GM19025 (cell line): Measurements from ENCODE around the gene STRIP2.
"Not testable (repeated sequence)": the region's sequence is repeated elsewhere in the genome, so short reads cannot be mapped to it uniquely, and the experiment has no call there.

Experiments used
- ATAC-seq: cut with Tn5 transposase; IDR thresholded peaks from one replicate; pipeline ENCODE4 v1.9.1; 2021; ENCODE audit warnings: mild to moderate bottlenecking, low read depth, moderate library complexity; ENCODE audit not compliant: unreplicated experiment

Gene STRIP2

DNA sequence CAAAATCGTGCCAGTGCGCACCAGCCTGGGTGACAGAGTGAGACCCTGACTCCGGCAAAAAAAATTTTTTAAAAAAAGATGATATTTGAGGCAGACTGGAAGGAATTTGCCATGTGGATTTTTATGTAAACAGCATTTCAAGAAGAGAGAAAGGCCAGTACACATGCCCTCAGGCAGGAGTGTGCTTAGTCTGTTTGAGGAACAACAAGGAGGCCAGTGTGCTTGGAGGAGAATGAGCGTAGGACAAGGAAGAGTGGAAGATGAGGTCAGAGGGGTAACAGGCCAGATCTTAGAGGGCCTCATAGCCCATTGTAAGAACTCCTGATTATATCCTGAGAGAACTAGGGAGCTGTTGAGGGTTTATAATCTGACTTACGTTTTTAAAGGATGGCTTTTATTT lies 17.2 kb upstream of the STRIP2 start:
- no peak for ATAC-seq

DNA sequence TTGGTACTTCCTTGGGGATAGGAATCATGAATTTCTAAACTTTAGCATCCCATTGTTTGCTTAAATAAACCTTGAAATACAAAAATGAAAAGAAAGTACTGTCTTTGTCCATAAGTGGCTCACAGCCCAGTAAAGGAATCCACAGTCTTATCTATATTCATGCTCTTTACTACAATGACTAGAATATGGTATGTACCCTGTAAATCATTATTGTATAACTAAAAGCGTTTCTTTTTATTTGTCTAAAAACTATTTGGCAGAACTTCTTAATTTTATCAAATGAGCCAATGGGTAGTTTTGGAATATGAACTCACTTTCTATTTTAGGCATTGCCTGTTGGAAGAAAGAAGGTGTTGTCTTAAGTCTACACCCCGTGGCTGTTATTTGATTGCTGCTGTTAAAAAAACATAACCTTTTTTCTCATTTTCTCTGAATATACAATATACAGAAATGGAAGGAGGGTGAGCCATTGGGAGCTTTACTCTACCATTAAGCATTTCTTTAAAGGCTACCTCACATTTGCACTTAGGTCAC lies 12.4 kb upstream of the STRIP2 start:
- no peak for ATAC-seq

DNA sequence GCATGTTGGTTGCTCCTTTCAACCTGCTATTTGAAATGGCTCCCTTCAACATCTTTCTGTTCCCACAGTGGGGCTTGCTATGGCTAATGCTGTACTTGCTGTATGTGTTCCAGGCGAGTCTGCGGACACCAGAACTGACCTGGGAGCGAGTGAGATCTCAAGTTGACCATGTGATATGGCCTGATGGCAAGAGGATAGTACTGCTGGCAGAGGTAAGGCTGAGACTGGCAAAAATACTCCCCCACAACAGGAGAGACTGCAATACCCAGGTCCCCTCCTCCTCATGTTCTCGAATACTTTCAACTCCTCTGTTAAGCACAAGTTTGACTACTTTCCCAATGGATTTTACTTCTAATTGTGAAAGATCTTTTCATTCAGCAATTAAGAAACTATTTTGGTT lies 11.5 kb upstream of the STRIP2 start:
- ATAC-seq, result no peak

DNA sequence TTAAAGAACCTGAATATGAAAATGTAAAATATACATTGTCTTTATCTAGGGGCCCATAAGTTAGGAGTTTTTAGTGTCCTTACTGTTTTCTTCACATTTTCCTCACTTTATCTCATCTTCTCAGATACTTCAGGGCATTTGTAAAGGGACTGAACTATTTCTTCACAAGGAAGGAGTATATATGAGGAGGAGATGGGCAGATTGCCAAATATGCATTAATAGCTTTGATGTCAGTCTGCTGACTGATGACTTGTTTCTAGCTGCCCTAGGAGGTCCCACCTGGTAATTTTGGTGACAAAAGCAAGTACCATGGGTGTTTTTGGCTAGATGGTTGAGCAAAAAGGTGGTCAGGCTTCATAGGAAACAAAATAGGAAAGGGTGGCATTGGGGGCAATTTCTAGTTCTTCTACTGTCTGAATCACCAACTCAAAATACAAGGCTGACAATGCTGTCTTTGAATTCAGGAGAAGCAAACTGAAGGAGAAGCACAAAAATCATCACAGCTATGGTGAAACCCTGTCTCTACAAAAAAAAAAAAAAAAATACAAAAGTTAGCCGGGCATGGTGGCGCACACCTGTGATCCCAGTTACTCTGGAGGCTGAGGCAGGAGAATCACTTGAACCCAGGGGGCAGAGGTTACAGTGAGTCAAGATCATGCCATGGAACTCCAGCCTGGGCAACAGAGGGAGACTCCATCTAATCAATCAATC lies 10.4 kb upstream of the STRIP2 start:
- ATAC-seq, result no peak

DNA sequence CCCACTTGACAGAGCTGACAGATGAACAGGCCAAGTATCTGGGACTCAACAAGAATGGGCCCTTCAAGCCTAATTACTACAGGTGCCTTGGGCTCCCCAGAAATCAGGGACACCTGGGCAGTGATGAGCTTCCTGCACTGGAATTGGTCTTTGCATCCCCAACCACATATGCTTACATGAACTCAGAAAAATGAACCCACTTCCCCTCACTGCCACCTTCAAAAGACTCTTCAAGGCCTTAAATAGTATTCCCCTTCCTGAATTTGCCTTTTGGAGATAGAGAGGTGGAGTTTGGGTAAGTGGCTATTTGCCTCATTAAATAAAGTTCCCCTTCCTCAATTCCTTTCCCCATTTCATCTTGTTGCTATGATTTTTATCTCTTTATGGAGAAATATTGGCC lies 7.8 kb upstream of the STRIP2 start:
- ATAC-seq, result no peak

DNA sequence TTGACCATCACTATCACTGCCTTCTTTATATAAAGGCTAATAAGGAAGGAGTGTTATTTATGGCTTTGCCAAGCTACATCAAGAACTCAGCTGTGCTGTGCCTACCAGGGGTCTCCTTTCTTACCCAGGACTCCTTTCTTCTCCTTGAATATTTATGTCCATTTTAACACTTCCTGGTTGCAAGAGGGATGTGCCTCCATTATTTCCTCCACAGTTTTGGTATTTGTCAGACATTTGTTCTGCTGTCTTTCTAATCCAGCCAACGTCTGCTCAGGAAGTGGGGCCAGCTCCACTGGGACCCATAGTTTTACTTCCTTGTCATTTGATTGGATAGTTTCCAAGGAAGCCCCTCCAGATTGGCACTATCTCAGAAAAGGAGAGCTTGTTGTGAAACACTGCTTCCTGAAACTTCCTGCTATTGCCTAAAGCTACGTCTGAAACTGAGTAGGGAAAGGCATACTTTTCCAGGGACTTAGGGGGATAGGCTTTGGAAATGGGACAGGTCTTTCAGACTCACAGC lies 6.6 kb upstream of the STRIP2 start:
- ATAC-seq, result no peak

DNA sequence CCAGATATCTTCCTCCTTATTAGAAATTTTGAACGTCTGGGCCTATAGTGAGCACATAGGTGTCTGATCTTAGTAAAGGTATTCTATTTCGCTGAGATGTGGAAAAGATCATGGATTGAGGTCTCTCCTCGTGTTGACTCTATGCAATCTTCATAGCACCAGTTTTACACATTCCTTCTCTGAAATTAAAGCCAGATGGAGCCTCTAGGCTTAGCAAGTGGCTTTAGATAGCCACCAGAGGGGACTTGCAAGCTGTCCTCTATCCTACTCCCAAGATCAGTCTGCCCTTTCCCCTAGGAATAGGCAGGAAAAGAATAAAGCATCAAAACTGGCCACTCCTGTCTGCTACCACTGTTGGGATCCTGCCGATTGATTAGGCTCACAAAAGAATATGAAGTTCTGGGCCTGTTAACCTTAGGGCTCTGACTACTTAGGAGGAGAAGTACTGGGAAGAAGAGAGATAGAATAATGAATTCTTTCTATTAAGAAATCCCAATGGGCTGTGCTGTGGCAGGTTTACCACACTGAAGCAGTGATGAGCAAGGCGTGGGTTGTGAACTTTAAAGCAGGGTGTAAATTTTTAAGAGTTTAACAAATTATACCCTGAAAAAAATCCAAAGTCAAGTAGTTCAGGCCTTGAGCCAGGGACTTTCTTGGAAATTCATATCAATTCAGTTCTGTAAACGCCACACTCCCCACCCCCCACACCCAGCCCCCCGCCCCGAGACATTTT lies 2.2 kb upstream of the STRIP2 start:
- no peak for ATAC-seq

DNA sequence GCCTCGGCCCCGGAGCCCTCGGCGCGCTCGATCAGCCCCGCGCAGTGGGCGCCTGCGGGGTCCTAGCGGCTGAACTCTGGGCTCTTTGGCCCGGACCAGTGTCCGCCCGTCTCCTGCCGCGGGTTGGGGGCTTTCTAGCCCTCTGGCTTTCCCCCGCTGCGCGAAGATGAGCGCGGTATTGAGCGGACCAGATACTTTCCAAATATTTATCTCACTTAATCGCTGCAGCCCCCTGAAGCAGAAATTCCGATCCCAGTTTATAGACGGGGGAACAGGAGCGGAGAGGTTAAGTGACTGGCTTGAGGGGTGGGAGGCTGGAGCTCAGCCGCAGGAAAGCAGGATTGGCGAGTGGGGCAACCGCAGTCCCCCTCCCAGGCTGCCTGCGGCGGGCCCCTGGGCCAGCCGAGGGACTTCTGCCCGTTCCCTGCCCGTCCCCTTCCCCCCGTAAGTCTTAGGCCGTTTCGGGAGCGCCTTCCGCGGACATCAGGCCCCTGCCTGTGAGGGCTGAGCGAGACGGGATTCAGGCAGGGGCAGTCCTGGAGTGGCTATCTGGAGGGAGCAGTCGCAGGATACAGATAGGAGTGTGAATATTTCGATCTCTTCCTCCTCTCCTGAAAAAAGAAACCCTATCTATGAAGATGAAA lies 565 bp downstream of the STRIP2 start:
- ATAC-seq, result no peak

DNA sequence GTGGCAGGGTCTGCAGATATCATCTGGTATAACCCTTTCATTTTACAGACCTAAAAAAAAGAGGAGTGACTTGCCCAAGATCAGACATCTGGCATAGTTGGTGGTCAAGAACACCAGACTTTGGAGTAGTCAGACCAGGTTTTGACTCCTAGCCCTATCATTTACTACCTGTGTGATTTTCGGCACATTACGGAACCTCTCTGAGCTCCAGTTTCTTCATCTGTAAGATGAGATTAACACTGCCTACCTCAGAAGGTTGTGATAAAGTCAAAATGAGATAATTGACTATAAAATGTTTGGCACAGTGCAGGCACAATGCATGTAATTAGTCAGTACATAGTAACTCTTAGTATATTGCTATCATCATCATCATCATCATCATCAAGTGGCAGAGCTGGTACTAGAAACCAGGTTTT lies 1.2 kb downstream of the STRIP2 start:
- ATAC-seq, result no peak

DNA sequence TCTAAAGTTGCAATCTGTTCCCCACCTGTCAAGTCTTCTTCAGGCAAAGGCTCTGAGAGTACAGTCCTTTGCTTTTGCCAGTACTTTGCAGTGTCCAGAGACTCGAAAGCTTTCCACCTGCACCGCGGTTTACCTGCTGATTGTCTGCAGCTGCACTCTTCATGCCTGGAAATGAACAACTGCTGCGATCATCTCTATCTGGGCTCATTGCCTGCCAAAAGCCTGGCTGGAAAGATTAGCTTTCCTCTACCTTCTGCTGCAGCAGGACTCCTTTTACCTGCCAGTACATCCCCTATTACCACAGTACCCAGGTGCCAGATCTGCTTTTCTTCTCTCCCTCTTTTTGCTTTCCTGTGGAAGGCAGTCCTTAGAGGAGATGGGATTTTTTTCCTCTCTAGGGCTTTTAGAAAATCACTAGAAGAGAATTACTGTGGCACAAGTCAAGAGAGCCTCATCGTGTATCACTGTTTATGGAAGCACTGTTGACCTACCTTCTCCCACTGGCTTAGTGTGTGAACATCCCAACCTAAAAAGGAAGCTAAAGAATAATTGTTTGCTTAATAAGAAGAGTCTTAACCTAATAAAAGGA lies 2.2 kb downstream of the STRIP2 start:
- no peak for ATAC-seq

DNA sequence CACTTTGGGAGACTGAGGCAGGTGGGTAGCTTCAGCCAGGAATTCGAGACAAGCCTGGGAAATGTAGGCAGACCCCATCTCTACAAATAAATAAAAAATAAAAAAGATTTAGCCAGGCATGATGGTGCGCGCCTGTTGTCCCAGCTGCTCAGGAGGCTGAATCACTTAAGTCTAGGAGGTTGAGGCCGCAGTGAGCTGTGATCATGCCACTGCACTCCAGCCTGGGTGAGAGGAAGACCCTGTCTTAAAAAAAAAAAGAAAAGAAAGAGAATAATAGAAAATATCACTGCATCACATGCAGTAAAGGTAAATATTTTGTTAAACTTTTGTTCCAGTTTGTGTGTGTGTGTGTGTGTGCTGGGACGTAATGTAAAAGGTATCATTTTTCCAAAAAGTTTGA lies 3.0 kb downstream of the STRIP2 start:
- ATAC-seq, result no peak

DNA sequence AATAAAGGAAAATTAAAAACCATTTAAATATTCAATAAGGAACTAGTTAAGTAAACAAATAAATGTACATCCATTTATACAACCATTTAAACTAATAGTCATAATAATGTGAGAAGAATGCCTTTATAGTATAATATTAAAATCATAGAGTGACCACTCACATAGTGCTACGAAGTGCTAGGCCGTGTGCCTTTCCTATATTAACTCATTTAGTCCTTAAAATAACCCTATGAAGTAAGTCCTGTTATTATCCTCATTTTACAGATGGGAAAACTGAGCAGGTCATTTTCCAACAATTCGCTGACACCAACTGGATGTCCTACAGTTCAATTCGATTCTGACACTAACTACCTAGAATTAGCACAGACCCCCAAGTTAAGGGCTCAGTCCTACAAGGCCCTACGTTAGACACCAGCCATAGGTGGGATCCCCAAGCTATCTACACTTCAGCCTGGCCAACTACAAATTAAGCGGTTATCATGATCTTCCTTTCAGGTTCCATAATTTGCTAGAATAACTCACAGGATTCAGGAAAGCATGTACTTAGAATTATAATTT lies 4.1 kb downstream of the STRIP2 start:
- no peak for ATAC-seq

DNA sequence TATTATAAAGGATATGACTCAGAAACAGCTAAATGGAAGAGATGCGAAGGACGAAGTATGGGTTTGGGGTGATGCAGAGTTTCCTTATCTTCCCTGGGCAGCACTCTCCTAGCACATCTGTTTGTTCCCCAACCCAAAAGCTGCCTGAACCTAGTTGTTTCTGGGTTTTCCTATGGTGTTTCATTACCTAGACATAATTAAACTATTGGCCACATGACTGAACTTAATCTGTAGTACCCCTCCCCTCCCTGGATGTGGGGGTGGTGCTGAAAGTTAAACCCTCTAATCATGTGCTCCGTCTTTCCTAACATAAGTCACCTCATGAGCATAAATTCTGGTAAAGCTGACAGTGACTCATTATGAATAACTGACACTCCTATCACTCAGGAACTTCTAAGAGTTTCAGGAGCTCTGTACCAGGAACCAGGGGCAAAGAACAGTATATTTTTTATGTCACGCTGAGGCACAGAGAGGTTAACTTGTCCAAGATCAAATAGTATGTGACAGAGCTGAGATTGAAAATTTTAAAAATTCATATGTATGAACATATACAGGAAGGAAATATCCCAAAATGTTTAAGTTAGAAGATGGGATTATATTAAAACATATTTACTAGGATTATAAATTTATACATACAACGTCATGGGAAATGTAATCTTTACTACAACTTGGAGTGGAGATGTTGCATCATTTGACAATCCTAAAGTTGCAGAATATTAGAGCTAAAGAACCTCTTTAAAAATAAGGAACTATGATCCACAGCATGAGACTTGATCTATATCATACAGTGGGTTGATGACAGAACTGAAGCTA lies 4.8 kb downstream of the STRIP2 start:
- no peak for ATAC-seq

DNA sequence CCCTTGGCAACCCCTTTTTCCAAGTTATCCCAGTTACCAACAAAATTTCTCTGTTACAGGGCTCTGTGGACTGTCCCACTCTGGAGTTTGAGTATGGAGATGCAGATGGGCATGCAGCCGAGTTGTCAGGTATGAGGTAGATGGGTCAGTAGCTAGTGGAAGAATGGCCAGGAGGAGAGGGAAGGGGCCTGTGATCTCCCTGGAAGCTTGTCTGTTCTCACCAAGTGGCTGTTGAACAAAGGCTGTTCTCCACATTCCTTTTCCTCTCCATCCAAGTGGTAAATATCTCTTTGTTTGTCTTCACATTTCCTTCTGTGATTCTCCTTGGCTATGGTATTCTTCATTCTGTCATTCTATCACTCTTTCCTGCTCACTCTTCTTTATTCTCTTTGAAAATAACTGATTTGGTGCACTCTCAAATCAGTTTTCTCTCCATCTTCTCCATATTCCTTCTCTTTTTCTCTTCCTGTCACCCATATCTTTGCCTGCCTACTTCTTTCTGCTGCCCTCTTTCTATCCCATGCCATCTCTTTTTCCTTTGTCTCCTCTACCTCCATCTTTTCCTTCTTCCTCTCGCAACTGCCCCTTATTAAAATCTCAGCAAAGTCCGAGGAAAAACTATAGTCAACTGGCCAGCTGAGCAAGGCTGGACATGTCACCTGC lies 5.9 kb downstream of the STRIP2 start:
- no peak for ATAC-seq

DNA sequence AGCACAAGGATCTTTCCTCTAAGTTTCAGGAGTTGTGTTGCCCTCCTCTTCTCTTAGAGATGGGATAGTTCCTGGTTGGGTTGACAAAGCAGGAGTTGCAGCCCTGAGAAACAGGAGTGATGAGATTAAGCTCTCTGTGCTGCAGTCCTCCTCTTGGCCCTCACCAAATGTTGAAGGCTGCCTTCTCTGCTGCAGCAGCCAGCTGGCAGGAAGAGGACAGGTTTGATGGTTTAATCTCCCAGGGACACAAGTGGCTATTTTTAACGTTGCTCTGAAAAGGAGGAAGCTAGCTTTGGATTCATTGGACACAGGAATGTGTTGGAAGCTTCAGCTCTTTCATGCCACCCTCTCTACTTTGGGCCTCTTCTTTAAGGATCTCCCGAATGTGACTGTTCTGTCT lies 9.4 kb downstream of the STRIP2 start:
- no peak for ATAC-seq

DNA sequence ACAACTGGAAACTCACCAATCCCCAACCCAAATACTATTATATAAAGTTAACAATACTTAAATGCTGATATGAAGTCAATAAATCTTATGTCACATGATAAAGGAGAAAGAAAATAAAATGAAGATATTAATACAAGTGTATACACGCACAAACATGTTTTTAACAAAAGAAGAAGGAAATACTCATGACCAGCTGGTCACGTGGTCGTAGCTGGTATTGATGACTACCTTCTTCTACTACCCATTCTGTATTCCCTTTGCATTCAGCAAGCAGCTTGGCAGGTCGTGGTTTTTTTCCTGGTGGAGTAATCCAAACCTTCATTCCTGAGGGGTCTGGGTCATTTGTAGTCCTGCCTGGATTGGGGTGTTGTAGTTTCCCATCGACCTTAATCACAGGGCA lies 10.5 kb downstream of the STRIP2 start:
- ATAC-seq, result not testable (repeated sequence)

DNA sequence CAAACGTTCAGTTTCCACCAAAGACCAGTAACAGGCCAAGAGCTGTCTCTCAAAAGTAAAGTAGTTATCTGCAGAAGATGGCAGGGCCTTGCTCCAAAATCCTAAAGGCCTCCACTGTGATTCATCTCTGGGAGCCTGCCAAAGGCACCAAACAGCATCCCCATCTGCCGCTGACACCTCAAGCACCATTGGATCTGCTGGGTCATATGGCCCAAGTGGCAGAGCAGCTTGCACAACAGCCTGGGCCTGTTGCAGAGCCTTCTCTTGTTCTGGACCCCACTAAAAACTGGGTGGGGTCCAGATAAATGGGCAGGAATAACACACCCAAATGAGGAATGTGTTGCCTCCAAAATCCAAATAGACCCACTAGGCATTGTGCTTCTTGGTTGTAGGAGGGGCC lies 12.7 kb downstream of the STRIP2 start:
- not testable (repeated sequence) for ATAC-seq

DNA sequence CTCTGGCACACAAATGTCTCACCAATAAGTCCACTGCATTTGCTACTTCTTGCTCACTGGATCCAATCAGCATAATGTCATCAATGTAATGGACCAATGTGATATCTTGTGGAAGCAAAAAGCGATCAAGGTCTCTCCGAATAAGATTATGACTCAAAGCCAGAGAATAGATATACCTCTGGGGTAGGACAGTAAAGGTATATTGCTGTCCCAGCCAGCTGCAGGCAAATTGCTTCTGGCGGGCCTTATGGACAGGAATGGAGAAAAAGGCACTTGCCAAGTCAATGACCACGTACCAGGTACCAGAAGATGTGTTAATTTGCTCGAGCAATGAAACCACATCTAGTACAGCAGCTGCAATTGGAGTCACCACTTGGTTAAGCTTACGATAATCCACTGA lies 13.2 kb downstream of the STRIP2 start:
- ATAC-seq, result not testable (repeated sequence)

DNA sequence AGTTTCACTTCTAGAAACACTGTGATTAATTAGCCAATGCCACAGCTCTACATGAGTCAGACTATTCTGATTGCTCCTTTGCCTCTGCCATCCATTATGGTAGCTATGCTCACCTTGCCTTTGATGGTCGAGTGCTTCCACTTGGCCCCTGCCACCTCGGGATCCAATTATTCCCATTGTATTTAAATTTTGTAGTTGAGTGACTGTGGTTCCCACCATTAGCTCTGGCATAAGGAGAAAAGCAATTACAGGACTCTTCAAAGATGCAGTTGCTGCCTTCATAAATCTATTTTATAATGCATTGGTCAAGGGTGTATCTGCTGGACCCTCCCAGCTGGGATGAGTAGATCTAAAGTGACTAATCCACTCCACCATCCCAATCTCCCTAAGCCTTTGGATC lies 14.4 kb downstream of the STRIP2 start:
- ATAC-seq, result not testable (repeated sequence)
